22Rv1 (cell line): ENCODE data around the gene PEAR1.

Experiments used
- CTCF ChIP-seq: fragments of 450-650 bp; IDR thresholded peaks from 2 replicates; pipeline ENCODE4 v1.5.1; 2017; ENCODE audit warnings: mild to moderate bottlenecking
- ZFX ChIP-seq: fragments of 450-650 bp; IDR thresholded peaks from 2 replicates; pipeline ENCODE4 v1.6.1; 2017; ENCODE audit warnings: antibody characterized with exemption, borderline replicate concordance

- TF ChIP-seq CTCF (no peak), ZFX (no peak)
Measured at GRCh38 chr1:156846643-156847042, 46.9 kb upstream of the PEAR1 start.
